EH (cell line): Measurements from ENCODE around the gene SGMS1.

ENCODE experiments used
- DNase-seq: peaks from one replicate; pipeline ENCODE4 v3.0.0-alpha.2; 2015; ENCODE audit warnings: low read depth

Gene SGMS1

GRCh38 chr10:50536617-50537240 is 87.0 kb downstream of the SGMS1 start:
- DNase-seq = peak; percentile 43

- DNase-seq = peak; percentile 71
These were observed 88.9 kb downstream of the SGMS1 start for GRCh38 chr10:50534748-50535376.

- DNase-seq = no peak
These were observed 90.5 kb downstream of the SGMS1 start for GRCh38 chr10:50533296-50533695.

- no peak for DNase-seq
These were observed 92.2 kb downstream of the SGMS1 start for GRCh38 chr10:50531388-50532077.

GRCh38 chr10:50529660-50530059 is 94.1 kb downstream of the SGMS1 start:
- DNase-seq = no peak

GRCh38 chr10:50528206-50528605 is 95.5 kb downstream of the SGMS1 start:
- no peak for DNase-seq

- DNase-seq = no peak
These were observed 96.2 kb downstream of the SGMS1 start for GRCh38 chr10:50527442-50528043.

- no peak for DNase-seq
These were observed 97.6 kb downstream of the SGMS1 start for GRCh38 chr10:50526185-50526584.

GRCh38 chr10:50523357-50523756 is 100.4 kb downstream of the SGMS1 start:
- no peak for DNase-seq

- DNase-seq = no peak
These were observed 100.8 kb downstream of the SGMS1 start for GRCh38 chr10:50522908-50523307.

GRCh38 chr10:50520115-50520514 is 103.6 kb downstream of the SGMS1 start:
- DNase-seq = no peak

GRCh38 chr10:50517626-50518025 is 106.1 kb downstream of the SGMS1 start:
- DNase-seq = peak; percentile 10

GRCh38 chr10:50516171-50516570 is 107.6 kb downstream of the SGMS1 start:
- DNase-seq = no peak

GRCh38 chr10:50515420-50515819 is 108.3 kb downstream of the SGMS1 start:
- no peak for DNase-seq

GRCh38 chr10:50514995-50515394 is 108.8 kb downstream of the SGMS1 start:
- no peak for DNase-seq

- DNase-seq = no peak
These were observed 109.8 kb downstream of the SGMS1 start for GRCh38 chr10:50513956-50514355.

GRCh38 chr10:50512743-50513416 is 110.9 kb downstream of the SGMS1 start:
- no peak for DNase-seq

- peak; percentile 6 for DNase-seq
These were observed 111.6 kb downstream of the SGMS1 start for GRCh38 chr10:50512214-50512595.

- peak; percentile 33 for DNase-seq
These were observed 112.1 kb downstream of the SGMS1 start for GRCh38 chr10:50511492-50512213.

- DNase-seq = peak; percentile 11
These were observed 113.0 kb downstream of the SGMS1 start for GRCh38 chr10:50510517-50511473.
